Left ventricle myocardium inferior (tissue), 1 donor: ENCODE data around the gene DOHH. TPM values are rescaled to one million over a fixed set of nuclear protein-coding genes. Genes with fewer than 3 reads are reported as not detected.
A peak's percentile ranks its signal among the peaks of the same experiment; 100 is the strongest.

Experiments
- DNase-seq: peaks from one replicate; pipeline ENCODE4 v3.0.0-alpha.2; 2020
- H3K27ac ChIP-seq: fragments of 200-600 bp; replicated peaks from 2 replicates; pipeline ENCODE4 v1.8.0; 2021
- H3K27me3 ChIP-seq: fragments of 200-600 bp; 2 replicates; pipeline ENCODE4 v1.8.0; 2021; ENCODE audit warnings: low read depth
- H3K36me3 ChIP-seq: fragments of 200-600 bp; 2 replicates; pipeline ENCODE4 v1.8.0; 2021
- H3K4me1 ChIP-seq: fragments of 200-600 bp; 2 replicates; pipeline ENCODE4 v1.8.0; 2021
- H3K4me3 ChIP-seq: fragments of 200-600 bp; 2 replicates; pipeline ENCODE4 v1.8.0; 2021; ENCODE audit warnings: mild to moderate bottlenecking, moderate library complexity
- H3K9me3 ChIP-seq: fragments of 200-600 bp; replicated peaks from 2 replicates; pipeline ENCODE4 v1.8.0; 2021
- intact Hi-C: fragments of 100-400 bp; cut with micrococcal nuclease; formaldehyde crosslinking; loops from one replicate; pipeline ENCODE4 v1.11.0; 2022
- total RNA-seq: library from RNA; stranded (reverse); fragmentation: NEBNext Ultra II Directional; extraction: Animal tissue kit (Norgen Biotek cat#: 25700); gene quantifications from one replicate; pipeline ENCODE4 v1.2.1, GENCODE V29; 2021
- TF ChIP-seq, protein P1 (sequence below): fragments of 200-600 bp; IDR thresholded peaks from 2 replicates; pipeline ENCODE4 v1.8.0; 2021; ENCODE audit warnings: antibody characterized with exemption, mild to moderate bottlenecking, borderline replicate concordance
- donor health status: DM: no; HTN: yes; CAD: no; lungs with severe emphysema.

The DOHH gene
- total RNA-seq, 1 donor from 2014 or later = 11.1 TPM

DNA sequence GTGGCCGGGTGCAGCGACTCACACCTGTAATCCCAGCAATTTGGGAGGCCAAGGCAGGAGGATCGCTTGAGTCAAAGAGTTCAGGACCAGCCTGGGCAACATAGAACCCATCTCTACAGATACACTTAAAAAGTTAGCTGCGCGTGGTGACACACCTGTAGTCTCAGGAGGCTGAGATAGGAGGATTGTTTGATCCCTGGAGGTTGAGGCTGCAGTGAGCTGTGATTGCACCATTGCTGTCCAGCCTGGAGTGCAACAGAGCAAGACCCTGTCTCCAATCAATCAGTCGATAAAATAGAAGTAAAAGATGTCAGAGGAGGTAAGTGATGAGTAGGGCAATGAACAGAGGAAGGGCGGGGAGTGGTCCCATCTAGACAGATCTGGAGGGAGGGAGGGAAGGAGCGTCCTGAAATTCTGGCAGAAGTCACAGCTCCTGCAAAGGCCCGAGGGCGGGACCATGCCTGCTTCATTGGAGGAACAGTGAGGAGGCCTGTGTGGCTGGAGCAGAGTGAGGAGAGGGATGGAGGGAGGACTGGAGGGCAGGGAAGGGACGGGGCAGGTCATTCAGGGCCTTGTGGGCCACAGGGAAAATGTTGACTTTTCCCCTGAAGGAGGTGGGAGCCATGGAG, 29.9 kb downstream of the DOHH start:
- no peaks in the 10 kb centered on the region for H3K36me3 ChIP-seq
- no peak overlapping the region for H3K27ac ChIP-seq
- DNase-seq = no peak
- H3K4me3 ChIP-seq = no peak overlapping the region
- H3K4me1 ChIP-seq = peaks cover 54% of the 10 kb centered on the region
- H3K27me3 ChIP-seq = peaks cover 19% of the 10 kb centered on the region
- H3K9me3 ChIP-seq = no peaks in the 10 kb centered on the region
- intact Hi-C loops = loop anchor here (5.0 kb wide), 1 partner anchor 143 kb away; no protein-coding TSS in a partner anchor
- TF ChIP-seq, protein P1, sequence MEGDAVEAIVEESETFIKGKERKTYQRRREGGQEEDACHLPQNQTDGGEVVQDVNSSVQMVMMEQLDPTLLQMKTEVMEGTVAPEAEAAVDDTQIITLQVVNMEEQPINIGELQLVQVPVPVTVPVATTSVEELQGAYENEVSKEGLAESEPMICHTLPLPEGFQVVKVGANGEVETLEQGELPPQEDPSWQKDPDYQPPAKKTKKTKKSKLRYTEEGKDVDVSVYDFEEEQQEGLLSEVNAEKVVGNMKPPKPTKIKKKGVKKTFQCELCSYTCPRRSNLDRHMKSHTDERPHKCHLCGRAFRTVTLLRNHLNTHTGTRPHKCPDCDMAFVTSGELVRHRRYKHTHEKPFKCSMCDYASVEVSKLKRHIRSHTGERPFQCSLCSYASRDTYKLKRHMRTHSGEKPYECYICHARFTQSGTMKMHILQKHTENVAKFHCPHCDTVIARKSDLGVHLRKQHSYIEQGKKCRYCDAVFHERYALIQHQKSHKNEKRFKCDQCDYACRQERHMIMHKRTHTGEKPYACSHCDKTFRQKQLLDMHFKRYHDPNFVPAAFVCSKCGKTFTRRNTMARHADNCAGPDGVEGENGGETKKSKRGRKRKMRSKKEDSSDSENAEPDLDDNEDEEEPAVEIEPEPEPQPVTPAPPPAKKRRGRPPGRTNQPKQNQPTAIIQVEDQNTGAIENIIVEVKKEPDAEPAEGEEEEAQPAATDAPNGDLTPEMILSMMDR = no peak

DNA sequence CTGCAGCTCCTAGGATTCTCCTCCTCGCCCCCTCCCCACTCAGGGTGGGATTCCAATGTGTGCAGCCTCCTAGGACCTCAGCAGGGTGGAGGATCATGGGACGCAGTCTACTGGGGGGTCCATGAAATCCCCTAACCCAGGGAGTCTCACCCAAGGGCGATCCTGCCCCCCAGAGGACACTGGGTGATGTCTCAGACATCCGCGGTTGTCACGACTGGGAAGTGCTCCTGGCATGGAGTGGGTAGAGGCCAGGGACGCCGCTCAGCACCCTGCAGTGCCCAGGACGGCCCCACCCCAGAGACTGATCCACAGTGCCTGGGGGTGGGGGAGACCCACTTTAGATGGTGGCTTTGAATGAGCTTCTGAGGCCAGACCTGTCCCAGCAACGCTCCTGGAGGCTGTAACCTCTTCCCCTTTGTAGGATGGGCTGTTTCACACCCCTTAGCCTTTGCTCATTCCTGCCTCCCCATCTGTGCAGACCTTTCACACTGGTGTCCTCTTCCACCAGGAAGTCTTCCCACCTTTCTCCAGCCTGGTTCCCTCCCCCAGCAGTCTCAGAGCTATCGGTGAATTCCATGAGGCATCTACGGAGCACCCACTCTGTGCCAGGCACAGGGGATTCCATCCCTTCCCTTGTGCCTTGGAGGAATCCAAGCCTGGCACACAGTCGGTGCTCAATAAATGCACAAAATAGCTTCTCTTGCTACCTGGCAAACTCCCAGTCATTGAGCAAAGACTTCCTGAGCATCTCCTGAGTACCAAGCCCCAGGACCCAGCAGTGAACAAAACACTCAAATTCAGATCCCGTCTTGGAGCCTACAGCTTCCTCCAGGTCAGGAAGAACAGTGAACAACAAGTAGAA, 30.6 kb downstream of the DOHH start:
- DNase-seq = no peak
- no peak overlapping the region for H3K27ac ChIP-seq
- intact Hi-C loops = loop anchor here (5.0 kb wide), 1 partner anchor 143 kb away; no protein-coding TSS in a partner anchor
- no peaks in the 10 kb centered on the region for H3K36me3 ChIP-seq
- peaks cover 60% of the 10 kb centered on the region for H3K4me1 ChIP-seq
- H3K27me3 ChIP-seq = peaks cover 12% of the 10 kb centered on the region
- no peak overlapping the region for H3K4me3 ChIP-seq
- TF ChIP-seq, protein P1 = no peak
- H3K9me3 ChIP-seq = no peaks in the 10 kb centered on the region

DNA sequence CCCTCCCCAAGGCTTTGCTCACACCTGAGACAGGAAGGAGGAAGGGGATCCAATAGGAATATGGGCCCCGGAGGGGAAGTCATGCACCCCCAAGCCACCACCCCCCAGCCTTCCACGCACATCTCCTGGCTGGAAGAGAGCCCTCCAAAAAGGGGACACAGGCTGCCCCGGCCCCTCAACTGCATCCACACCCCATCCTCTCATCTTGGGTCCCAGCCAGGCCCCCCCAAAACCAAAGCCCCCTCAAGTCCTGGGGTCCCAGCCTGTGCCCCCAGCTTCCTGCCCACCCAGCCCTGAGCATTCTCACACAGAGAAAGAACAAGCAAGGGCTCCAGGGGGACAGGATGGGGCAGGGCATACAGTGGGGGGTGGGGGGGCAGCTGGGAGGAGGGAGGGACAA, 32.3 kb downstream of the DOHH start:
- peaks cover 71% of the 10 kb centered on the region for H3K4me1 ChIP-seq
- no peak for DNase-seq
- TF ChIP-seq, protein P1 = no peak
- peak overlapping the region; percentile 12 for H3K27ac ChIP-seq
- H3K4me3 ChIP-seq = no peak overlapping the region
- H3K36me3 ChIP-seq = peaks cover 11% of the 10 kb centered on the region
- H3K27me3 ChIP-seq = no peaks in the 10 kb centered on the region
- H3K9me3 ChIP-seq = no peaks in the 10 kb centered on the region
- intact Hi-C loops = no loop called here

DNA sequence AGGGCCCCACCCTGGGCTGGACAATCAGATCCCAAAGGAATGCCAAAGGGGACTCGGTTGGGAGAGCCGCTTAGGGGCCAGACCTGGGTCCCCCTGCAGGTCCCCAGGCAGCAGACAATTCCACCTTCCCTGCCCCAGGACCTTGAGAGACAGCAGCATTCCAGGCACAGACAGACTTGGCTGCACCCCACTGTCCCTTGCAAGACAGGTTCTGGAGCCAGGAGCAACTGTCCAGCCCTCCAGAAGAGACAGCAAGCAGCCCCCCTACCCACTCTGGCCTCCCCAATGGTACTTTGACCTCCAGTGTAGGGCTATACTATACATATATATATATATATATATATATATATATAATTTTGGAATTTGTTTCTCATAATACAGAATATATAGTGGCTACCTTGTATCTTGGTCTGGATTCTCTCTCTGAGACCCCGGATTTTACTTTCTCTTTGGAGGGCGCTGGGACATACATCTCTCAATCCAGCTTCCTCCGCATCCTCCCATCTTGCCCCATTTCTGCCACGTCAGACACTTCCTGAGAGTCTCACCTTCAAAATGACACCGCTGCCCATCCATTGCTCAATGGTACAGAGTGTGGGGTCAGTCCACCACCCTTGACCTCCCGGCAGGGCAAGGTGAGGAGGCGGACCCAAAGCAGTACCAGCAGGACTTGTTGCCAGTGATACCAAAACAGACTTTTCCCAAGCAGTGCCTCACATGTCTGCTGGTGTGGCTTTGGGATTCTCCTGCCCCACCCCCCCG, 32.9 kb downstream of the DOHH start:
- Histone ChIP-seq H3K27me3 (no peaks in the 10 kb centered on the region), H3K27ac (peak overlapping the region; percentile 38), H3K4me1 (peaks cover 68% of the 10 kb centered on the region), H3K9me3 (no peaks in the 10 kb centered on the region), H3K36me3 (peaks cover 17% of the 10 kb centered on the region), H3K4me3 (no peak overlapping the region)
- no peak for DNase-seq
- intact Hi-C loops = no loop called here
- TF ChIP-seq, protein P1 = no peak

DNA sequence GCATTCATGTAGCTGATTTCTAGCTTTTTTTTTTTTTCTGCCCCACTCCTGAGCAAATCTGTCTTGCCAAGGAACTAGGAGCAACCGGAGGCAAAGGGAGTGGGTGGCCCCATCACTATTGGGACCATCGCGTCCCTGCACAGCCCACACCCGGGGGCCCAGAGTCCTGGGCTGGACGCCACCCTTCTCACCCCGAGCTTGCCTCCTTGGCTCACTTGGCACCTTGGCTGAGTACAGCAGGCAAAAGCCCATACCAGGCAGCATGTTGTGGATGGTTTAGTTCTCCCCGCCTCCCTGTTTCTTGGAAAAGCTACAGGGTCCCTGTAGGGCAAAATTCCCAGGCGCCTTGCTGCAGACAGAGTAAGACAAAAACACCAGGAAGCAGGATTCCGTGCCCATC, 33.8 kb downstream of the DOHH start:
- TF ChIP-seq, protein P1 = no peak
- intact Hi-C loops = no loop called here
- Histone ChIP-seq H3K27ac (peak overlapping the region; percentile 42), H3K27me3 (no peaks in the 10 kb centered on the region), H3K4me1 (peaks cover 58% of the 10 kb centered on the region), H3K36me3 (peaks cover 21% of the 10 kb centered on the region), H3K4me3 (no peak overlapping the region), H3K9me3 (no peaks in the 10 kb centered on the region)
- no peak for DNase-seq
